Testis (tissue), 2 donors: ENCODE measurements around the gene SLC5A10.

Experiments used
- POLR2A ChIP-seq: fragments of 450-650 bp; IDR thresholded peaks from one replicate; pipeline ENCODE4 v1.6.1; 2017; ENCODE audit warnings: antibody characterized with exemption, mild to moderate bottlenecking, moderate library complexity
- TF ChIP-seq, protein P1 (sequence below), 3 experiments: fragments of 450-650 bp in 2 of 3; fragments of 200-600 bp in 1 of 3; sonication (generic) in 1 of 3; IDR thresholded peaks; one replicate each; pipeline ENCODE4 v1.5.1; 2016 to 2019; ENCODE audit warnings: antibody characterized with exemption in 3 of 3, mild to moderate bottlenecking in 2 of 3, moderate library complexity in 1 of 3

DNA sequence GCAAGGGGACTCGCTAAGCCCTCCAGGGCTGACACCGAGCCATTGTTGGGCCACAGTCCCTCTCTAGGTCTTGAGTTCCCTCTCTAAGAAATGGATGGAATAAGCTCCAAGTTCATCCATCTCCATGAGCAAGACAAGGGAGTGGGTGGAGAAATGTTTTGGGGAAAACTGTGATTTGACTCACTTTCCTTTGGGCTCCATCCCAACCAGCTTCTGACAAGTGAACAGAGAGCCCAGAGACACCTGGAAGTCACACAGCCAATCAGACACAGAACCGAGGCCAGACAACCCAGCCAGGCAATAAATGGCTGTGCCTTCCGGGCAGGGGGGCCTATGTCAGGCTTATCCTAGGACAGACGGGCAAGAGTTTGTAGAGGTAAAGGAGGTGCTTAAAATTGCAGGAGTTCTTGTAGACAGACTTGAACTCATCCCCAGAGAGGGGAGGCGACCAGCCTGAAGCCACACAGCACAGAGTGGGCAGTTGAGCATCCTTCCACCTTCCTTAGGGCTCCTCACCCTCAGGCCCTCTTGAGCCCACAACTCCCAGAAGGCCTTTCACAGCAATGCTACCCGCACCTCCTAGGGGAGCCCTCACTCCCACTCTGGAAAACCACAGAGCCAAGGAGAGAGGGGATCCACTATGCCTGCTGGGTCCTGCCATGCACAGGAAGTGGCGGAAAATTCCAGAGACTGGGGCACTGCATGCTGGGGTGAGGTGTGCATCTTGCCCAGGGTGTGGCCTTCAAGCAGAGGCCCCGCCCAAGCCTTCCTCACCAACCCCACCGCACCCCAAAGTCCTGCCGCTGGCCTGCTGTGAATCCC is 62.1 kb downstream of the SLC5A10 start:
- TF ChIP-seq, protein P1, sequence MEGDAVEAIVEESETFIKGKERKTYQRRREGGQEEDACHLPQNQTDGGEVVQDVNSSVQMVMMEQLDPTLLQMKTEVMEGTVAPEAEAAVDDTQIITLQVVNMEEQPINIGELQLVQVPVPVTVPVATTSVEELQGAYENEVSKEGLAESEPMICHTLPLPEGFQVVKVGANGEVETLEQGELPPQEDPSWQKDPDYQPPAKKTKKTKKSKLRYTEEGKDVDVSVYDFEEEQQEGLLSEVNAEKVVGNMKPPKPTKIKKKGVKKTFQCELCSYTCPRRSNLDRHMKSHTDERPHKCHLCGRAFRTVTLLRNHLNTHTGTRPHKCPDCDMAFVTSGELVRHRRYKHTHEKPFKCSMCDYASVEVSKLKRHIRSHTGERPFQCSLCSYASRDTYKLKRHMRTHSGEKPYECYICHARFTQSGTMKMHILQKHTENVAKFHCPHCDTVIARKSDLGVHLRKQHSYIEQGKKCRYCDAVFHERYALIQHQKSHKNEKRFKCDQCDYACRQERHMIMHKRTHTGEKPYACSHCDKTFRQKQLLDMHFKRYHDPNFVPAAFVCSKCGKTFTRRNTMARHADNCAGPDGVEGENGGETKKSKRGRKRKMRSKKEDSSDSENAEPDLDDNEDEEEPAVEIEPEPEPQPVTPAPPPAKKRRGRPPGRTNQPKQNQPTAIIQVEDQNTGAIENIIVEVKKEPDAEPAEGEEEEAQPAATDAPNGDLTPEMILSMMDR (IDR thresholded peaks at IDR 0.05), result no peak
- no peak for TF ChIP-seq POLR2A
